NK-92 (cell line): Measurements from ENCODE around the gene PPP1R14B.

Experiments used
- DNase-seq: peaks from one replicate; lab custom pipeline; 2025; ENCODE audit not compliant: unreplicated experiment; lab: John Stamatoyannopoulos, UW

The PPP1R14B gene

GRCh38 chr11:64246871-64247728 is at the start of gene PPP1R14B:
Gene PPP1R14B (minus strand): TSS chr11:64246943. CDS start chr11:64246673, 270 bp downstream.
- no peak for DNase-seq

- no peak for DNase-seq
Observed at GRCh38 chr11:64296236-64296635, 49.5 kb upstream of the PPP1R14B start.

GRCh38 chr11:64295760-64296159 is 49.0 kb upstream of the PPP1R14B start:
- DNase-seq = no peak

- DNase-seq = no peak
Observed at GRCh38 chr11:64294774-64295173, 48.0 kb upstream of the PPP1R14B start.

- no peak for DNase-seq
Observed at GRCh38 chr11:64292460-64293254, 45.9 kb upstream of the PPP1R14B start.

- no peak for DNase-seq
Observed at GRCh38 chr11:64291752-64292459, 45.2 kb upstream of the PPP1R14B start.

- DNase-seq = no peak
Observed at GRCh38 chr11:64291262-64291751, 44.6 kb upstream of the PPP1R14B start, which contains the start of gene KCNK4. Gene KCNK4 (plus strand): TSS chr11:64291302. CDS start chr11:64293019, 1,717 bp downstream.

- no peak for DNase-seq
Observed at GRCh38 chr11:64290352-64291261, 43.9 kb upstream of the PPP1R14B start.

- no peak for DNase-seq
Observed at GRCh38 chr11:64289002-64289564, 42.3 kb upstream of the PPP1R14B start.

- no peak for DNase-seq
Observed at GRCh38 chr11:64288353-64288750, 41.6 kb upstream of the PPP1R14B start.

- no peak for DNase-seq
Observed at GRCh38 chr11:64287676-64288352, 41.1 kb upstream of the PPP1R14B start.

GRCh38 chr11:64286801-64287159 is 40.0 kb upstream of the PPP1R14B start:
- DNase-seq = no peak

GRCh38 chr11:64285885-64286800 is 39.4 kb upstream of the PPP1R14B start:
- DNase-seq = no peak

GRCh38 chr11:64284962-64285884 is 38.5 kb upstream of the PPP1R14B start, which contains the start of gene GPR137:
Gene GPR137 (plus strand): TSS chr11:64285848. CDS start chr11:64286525, 677 bp downstream.
- DNase-seq = peak; percentile 40

GRCh38 chr11:64284048-64284961 is 37.6 kb upstream of the PPP1R14B start, which contains the start of gene BAD:
Gene BAD (minus strand): TSS chr11:64284665. CDS start chr11:64284368, 297 bp downstream.
- DNase-seq = peak; percentile 65

- no peak for DNase-seq
Observed at GRCh38 chr11:64283092-64283491, 36.3 kb upstream of the PPP1R14B start.
